Stimulated activated CD4-positive, alpha-beta T cell treated with anti-CD3 and anti-CD28 coated beads, Interleukin-2, amount 100 ng/mL, for 48 hours (primary cell): ENCODE measurements around the gene AGAP1.

Experiments
- DNase-seq, 2 donors: peaks; one replicate each; pipeline ENCODE4 v3.0.0-alpha.2; 2020

The AGAP1 gene

DNA sequence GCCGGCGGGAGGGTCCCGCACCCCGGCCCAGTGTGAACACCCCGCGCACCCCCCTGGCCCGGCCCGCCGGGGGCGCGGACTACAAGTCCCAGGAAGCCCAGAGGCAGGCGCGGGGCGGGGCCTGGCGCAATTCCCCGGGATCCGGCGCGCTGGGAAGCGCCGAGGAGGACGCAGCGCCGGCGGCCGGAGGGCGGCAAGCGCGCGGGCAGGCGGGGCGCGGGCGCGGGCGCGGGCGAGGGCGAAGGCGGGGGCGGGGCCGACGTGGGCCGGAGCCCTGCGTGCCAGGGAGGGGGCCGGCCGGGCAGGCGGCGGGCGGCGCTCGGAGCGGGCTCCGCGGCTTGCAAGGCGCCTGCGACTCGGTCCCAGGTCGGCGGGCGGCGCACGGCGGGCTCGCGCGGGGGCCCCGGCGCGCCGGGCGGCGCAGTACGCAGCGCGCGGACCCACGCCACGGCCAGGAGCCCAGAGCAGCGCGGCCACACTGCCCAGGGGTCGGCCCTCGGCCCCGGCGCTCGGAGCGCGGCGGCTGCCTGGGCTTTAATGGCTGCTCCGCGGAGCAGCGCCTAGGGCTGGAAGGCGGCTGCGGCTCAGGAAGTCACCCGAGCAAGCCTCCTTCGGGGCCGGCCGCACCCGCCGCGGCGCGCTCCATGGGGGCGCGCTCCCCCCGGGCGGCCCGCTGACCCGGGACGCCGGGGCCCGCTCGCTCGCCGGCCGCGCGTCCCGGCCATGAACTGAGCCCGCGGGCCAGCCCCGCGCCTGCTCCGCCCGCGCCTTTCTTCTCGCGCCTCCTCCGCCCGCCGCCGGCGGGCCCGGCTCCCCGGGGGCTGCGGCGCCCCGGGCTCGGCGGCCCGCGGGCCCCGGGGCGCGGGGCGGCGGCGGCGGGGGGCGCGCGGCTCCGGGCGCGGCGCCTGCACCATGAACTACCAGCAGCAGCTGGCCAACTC is at the start of gene AGAP1:
AGAP1 (plus strand) TSS at position 269 of the 941 bp plus-strand sequence.
- no peak for DNase-seq

DNA sequence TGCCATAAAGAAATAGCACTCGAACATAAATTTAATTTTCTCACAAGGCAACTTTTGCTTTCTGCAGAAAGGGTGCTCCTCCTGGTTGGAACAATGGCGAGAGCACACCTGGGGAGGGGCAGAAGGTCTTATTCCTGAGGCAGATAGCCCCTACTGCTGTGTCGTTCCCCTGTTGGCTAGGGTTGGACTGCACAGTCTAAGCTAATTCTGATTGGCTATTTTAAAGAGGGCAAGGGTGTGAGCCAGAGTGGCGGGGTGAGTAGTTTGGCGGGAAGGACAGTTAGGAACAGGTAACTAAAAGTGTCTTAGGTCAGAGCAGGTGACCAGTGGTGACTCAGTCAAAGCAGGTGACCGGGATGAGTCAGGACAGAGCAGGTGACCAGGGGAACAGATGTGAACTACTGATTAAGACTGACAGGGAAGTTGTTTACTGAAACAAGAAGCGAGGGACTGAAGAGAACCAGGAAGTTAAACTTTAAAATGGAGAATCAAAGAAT is 49.7 kb upstream of the AGAP1 start:
- no peak for DNase-seq

DNA sequence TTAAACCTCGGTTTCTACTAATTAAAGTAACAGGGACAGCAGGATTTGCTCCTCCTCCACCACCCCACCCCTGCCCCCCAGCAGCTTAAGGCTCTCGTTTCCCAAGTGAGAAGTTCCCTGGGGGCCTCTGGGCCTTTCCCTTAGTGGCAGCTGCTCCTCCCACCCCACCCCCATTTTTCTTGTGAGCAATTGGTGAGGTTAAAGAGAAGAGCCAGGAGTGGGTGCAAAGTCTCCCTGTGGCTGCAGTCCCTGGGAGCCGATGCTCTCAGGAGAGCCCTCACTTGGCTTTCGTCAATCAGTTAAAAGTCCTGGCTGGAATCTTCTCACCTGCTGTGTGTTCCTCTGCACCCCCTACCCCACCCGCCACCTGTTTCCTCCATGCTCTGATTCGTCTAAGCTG is 48.7 kb upstream of the AGAP1 start:
- DNase-seq = no peak

DNA sequence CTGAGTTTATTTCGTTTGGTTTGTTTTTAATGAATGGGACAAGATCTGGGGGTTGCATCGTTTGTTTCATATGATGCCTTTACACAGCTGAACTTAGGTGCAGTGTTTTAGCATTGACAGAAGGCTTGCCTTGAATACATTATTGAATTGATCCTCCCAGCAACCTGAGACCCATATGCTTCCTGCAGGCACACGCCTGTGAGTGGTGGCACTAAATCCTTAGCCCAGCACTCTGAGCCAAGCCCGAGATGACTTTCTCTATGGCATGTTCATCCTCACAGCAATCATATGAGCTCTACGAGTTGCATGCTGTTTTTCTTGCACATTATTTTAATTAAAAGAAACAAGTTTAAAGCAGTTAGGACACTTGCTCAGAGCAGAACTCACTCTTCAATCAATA is 47.8 kb upstream of the AGAP1 start:
- no peak for DNase-seq

DNA sequence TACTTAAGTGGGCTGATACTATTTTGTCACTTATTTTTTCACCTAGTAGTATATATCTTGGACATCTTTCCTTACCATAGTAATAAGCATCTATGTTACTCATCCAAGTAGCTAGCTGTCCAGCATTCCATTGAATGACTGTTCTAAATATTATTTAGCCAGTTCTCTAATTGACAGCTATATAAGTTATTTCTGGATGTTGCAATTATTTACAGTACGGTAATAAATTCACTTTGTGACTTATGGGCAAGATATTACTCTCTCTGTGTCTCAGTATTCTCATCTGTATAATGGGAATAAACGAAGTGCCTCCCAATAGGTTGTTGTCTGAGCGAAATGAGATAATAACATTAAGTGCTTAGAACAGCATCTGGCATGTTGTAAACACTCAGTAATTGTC is 46.6 kb upstream of the AGAP1 start:
- no peak for DNase-seq

DNA sequence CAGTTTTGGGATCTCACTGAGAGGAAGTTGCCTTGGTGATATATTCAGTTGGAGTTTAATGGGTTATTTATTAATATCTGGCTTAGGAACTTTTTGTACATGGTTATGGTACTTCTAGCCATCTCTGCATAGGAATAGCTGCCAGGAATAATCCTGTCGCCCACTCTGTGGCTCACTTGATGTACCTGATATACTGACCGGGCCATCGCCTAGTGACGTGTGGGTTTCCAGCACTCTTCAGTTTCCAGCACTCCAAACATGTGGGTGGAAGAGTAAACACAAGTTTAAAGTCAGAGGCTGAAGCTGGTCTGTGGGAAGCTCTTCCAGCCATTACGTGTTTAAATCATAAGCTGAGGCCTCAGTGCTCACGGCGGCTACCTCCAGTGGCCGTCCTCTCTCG is 44.3 kb upstream of the AGAP1 start:
- no peak for DNase-seq

DNA sequence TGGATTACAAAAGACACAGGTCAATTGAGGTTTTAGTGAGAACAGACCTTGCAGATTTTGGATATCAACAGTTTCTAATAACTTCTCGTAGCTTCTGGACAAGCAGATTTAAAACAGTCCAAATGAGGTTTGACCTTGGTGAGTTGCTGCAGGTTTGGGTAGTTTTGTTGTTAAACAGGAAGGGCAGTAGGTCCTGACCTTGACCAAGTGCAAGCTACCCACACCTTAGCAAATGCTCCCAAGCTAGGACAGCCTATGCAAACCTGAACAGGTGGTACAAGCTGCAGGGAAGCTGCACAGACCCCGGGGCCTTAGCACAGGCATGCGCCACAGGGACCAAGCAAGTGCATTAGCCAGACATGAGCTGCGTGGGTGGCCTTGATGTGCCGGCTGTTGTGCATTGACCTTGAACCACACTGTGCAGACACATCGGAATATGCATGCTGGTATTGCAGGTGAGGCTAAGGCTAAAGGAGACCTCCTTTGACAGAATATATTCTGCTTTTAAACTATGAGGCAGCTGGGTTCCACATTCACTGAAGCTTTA is 40.2 kb upstream of the AGAP1 start:
- DNase-seq = no peak

DNA sequence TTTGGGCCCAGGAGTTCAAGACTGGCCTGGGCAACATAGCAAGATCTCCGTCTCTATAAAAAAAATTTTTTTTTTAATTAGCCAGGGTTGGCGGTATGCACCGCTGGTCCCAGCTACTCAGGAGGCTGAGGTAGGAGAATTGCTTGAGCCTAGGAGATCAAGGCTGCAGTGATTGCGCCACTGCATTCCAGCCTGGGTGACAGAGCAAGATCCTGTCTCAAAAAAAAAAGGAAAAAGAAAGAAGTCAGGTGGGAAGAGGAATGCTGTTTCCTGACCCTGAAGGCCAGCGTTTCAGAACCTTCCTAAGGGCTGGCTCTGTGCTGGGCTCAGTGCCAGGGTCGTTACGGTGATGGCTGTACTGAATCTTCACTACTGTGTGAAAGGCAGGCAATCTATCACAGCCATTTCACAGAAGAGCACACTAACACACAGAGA is 35.0 kb upstream of the AGAP1 start:
- no peak for DNase-seq

DNA sequence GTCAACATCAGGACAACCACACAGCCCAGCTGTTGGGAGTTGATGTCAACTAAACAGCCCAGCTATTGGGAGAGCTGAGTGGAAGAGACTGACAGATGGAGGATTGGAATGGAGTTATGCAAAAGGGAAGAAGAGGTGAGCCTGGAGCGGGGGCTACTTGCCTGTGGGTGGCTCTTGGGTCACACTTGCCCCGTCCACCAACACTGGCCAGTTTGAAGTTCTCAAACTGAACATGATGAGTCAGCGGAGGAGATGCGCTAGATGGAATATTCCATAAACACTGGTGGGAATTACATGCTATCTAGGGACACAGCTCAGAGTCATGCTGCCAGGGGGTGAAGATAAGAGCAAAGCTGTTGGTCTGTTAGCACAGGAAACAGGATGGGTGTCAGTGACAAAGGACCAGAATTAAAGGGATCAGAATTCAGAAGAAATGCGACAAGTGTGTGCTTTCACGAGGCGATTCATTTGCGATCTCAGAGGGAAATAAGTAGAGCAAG is 33.2 kb upstream of the AGAP1 start:
- no peak for DNase-seq

DNA sequence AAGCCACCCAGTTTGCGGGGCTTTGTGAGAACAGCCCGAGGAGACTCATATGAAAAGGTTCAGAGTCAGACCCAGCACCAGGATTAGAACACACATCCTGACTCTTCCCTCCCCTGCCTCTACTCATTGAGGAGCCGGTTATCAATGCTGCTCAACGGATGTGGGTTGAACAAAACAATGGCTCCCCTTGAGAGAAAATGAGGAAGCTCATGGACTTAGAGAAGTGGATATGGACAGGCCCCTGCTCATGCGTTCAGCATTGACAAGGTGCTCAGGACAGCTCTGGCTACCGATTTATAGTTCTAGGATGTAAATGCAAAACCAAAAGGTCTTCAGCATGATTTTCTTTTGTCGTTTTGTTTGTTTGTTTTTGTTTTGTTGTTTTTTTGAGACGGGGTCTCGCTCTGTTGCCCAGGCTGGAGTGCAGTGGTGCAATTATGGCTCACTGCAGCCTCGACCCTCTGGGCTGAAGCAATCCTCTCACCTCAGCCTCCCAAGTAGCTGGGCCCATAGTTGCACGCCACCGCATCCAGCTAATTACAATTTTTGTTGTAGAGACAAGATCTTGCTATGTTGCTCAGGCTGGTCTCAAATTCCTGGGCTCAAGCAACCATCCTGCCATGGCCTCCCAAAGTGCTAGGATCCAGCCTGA is 32.0 kb upstream of the AGAP1 start:
- DNase-seq = no peak

DNA sequence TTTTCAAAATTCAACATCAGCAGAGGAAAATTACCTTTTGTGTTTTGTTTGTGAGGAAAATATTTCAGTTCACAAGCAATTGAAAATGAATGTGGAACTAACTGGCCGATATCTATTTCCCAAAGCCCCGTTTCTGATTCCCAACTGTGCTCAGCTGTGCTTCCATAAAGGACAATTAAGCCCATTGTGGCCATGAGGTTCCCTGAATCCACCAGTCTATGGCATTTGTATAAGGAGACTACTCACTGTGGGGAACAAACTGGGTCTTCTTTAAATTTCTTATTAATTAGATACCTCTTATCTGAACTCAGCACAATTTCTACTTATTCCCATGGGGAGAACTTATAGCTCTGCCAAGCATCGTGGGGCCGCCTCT is 31.4 kb upstream of the AGAP1 start:
- no peak for DNase-seq

DNA sequence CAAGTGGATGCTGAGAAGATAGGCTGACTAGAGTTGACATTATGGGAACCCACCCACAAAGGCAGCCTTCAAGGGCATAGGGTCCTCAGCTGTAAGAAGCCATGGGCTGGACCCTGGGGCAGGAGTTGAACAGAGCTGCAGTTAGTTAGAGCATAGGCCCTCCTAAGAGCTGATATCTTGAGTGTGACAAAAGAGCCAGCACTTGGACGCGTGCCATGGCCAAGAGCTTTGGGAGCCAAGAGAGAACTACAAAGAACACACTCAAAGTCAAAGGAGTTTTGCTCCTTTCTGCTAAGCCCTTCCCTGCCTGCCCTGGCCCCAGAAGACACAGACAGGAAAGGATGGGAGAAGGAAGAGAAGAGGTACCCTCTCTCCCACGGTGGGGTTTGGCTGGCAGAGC is 29.9 kb upstream of the AGAP1 start:
- DNase-seq = no peak

DNA sequence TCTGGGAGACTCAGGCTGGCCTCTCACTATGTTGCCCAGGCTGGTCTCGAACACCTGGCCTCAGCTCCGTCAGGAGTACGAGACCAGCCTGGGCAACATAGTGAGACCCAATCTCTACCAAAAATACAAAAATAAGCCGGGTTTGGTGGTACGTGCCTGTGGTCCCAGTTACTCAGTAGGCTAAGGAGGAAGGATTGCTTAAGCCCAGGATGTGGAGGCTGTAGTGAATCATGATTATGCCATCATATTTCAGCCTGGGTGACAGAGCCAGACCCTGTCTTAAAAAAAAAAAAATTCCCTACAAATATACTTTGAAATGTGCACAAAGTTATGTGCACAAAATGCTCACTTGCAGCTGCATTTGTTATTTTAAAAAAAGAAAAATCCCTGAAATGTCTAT is 26.3 kb upstream of the AGAP1 start:
- no peak for DNase-seq

DNA sequence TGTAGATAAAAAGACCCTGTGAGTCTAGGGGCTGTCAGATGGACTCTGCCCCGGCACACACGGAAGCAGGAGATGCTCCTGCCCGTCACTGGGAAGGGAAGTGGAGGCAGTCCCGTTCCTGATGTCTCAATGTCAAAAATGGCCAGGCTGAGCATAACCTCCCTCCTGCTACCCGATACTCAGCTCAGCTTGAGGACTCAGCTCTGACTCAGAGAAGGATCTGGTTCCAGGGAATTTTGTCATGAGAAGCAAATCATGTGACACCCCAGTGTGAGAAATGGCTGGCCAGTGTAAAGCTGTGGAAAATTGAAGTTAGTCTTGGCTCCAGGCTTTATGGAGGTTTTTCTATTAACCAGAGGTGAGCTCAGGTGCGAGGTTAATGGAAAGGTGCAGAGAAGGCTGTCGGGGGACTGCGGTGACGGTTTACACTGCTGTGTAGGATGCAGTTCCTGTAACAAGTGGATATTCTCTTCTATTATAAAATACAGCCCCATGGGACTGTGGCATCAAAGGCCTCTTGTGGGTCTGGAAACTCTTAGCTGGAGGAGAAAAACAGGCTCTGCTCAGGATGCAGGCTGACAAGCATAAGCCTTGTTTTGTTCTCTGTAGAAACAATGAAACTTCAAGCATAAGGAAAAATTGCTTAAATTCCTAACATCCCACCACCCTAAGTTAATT is 24.7 kb upstream of the AGAP1 start:
- DNase-seq = no peak

DNA sequence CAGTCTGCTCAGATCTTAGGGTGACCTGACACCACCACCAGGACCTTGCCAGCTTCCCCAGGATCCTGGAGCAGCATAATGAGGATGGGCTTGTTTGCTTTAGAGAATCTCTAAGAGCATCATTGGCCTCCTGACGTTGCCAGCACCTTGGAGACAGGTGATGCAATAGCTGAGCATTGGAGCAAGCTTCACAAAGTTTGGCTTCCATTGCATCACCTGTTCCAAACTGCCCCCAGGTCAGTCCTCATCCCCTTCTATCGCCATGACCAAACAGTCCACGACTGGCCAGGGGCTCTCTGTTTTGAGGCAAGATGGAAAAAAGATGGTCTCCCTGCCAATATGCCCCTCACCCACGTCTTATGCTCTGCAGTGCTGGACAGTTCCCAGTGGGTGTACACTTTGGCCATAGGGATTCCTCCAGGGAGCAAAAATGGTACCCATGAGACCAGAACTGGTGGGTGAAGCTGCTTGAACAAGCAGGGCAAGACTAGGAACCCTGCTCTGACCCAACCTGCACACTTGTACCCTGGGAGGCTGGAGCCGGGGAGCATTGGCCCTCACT is 22.6 kb upstream of the AGAP1 start:
- DNase-seq = no peak

DNA sequence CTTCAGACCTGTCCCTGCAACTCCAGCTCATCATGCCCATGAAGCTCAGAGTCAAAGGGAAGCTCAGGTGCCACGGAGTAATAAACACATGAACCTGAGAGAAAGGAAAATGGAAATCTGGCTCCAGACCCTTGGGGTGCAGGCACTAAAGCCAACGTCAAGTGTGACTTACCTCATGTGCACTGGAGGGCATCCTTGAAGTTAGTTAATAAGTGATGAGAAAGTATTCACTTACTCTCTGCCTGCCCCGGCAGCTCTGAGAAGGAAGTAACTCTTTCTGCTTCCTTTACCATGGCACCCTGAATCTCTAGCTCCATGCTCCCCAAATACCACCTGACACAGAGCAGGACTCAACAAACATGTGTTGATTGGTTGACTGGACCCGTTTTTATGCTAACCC is 21.4 kb upstream of the AGAP1 start:
- no peak for DNase-seq

DNA sequence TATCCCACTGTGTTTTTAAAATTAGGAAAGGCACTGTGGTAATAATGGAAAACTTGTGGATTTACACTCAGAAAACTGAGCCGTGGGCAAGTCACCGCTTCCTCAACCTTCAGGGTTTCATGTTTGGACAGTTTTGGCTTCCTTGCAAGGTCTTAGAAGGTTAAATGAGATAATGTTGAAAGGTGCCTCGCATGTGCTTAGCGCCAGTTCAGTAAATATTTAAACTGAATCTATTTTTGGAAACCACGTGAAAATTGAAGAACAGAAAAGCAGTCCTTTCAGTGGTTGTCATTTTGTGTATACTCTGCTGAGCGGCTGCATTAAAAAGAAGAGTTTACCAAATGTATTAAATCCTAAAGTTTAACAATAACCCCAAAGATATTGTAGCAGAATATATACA is 15.2 kb upstream of the AGAP1 start:
- DNase-seq = no peak

DNA sequence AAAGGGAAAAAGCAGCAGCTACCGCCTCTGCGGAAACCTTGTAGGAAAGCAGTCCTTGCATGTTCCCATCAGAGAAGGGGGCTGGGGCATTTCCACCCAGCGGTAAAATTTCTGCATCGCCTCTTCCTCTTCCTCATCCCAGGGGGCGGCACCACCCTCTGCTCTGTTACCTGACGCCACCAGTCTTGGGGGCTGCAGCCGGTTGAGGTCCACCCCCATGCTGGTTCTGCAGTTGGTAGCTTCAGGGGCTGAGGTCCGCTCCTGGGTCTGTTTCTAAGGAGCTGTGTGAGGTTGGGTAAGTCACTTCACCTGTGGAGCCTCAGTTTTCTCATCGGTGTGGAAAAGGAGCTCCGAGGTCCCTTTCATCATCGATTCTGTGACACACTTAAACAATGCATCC is 14.2 kb upstream of the AGAP1 start:
- DNase-seq = no peak

DNA sequence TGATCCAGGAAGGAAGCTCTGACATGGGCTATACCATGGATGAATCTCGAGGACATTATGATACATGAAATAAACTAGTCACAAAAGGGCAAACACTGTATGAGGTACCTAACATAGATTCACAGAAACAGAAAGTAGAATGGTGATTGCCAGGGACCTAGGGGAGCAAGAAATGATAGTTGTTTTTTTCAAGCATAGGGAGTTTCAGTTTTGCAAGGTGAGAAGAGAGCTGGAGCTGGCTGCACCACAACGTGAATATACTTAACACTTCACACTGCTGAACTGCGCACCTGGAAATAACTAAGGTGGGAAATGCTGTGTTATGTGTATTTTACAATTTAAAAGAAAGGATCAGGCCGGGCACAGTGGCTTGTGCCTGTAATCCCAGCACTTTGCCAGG is 13.2 kb upstream of the AGAP1 start:
- DNase-seq = no peak

DNA sequence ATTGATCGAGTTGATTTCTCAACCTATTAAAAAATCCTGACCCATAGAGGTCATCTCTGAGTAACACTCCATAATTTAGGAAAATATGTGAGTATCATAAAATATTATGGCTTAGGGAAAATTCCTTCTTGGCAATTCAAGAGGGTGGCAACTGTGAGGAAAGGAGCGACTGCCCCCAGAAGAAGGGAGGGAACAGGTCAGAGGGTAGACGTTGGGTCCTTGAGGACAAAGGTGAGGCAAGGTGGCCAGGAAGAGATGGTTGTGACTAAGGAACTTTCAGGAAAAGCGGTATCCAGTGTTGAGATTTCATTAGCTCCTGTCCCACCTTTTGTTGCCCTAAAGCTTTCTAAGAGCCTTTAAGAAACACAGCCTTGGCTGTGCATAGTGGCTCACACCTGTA is 10.5 kb upstream of the AGAP1 start:
- DNase-seq = no peak

DNA sequence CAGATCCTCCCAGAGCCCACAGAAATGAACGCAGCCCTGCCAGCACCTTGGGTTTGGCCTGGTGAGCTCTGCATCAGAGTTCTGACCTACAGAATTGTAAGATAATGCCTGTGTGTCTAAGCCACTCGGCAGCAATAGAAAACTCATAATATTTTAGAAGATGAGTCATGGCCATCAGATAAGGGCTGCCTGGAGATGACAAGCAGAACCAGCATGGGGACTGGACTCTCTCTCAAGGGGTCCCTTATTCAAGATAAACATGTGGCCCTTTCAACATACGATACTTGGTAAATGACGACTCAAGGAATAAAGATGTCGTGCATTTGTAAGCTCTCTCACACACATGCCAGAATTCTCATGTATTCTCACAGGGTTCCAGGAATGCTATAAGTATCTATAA is 8.5 kb upstream of the AGAP1 start:
- no peak for DNase-seq

DNA sequence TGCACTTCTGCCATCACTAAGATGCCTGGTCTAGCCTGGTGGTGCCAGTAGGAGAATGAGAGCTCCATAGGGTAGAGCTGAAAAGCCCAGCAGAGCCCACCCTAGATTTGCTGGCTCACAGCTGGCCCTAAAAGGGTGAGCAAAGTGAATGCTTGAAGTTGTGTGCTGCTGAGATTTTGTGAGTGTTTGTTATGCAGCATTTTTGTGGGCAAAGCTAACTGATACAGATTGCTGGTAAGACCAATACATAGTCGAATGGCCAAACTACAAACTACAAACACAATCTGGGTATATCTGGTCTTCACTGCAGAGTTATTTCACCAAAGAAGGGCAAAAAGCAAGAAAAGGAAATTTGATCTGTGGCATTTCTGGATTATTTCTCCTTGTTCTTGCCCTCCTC is 7.1 kb upstream of the AGAP1 start:
- no peak for DNase-seq

DNA sequence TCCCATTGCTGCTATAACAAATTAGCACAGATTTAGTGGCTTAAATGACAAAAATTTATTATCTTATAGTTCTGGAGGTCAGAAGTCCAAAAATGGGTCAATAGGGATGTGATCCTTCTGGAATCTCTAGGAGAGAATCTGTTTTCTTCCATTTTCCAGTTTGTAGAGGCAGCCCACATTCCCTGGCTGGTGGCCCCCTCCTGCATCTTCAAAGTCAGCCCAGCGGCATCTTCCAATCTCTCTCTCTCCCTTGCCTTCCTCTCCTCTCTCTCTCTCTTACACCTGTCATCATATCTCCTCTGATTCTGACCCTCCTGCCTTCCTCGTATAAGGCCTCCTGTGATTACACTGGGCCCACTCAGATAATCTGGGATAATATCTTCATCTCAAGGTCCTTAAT is 3.9 kb upstream of the AGAP1 start:
- no peak for DNase-seq
